ENCODE results near the gene YBEY. TPM values are rescaled to one million over a fixed set of nuclear protein-coding genes. Genes with fewer than 3 reads are reported as not detected.

The YBEY gene
- total and polyA plus RNA-seq, 2 donors (not counting 1 experiment from before 2014, with no cell fraction given): 15.9 to 18.6 TPM

GRCh38 chr21:46345861-46346260, 59.7 kb downstream of the YBEY start:
- H3K9ac ChIP-seq (ENCODE audit: insufficient read depth, low read length): no peak overlapping the region
- no peak overlapping the region for H3K27ac ChIP-seq (ENCODE audit: insufficient read depth, low read length)
- no peak overlapping the region for H2AFZ ChIP-seq (ENCODE audit: low read length)
- DNase-seq (ENCODE audit: low read depth in 2 of 2): no peak
- no peaks in the 10 kb centered on the region for H3K4me1 ChIP-seq (ENCODE audit: control insufficient read depth, extremely low read depth, insufficient read depth, low read length)
- no peak overlapping the region for H3K4me2 ChIP-seq (ENCODE audit: extremely low read depth, insufficient read depth, low read length)
- H3K4me3 ChIP-seq (replicated peaks in 1 of 4; ENCODE audit: control extremely low read depth in 1 of 4, insufficient read depth in 1 of 4, low read depth in 3 of 4, low read length in 4 of 4): no peak overlapping the region
- H4K20me1 ChIP-seq (ENCODE audit: control insufficient read depth, extremely low read depth, insufficient read depth, low read length): no peaks in the 10 kb centered on the region
- H3K27me3 ChIP-seq (ENCODE audit: control insufficient read depth, insufficient read depth, low read length): no peaks in the 10 kb centered on the region
- H3K9me3 ChIP-seq (ENCODE audit: control insufficient read depth, insufficient read depth, low read depth, low read length): no peaks in the 10 kb centered on the region
- TF ChIP-seq CTCF (conservative IDR thresholded peaks at IDR 0.05 in 1 of 2, IDR thresholded peaks at IDR 0.05 in 1 of 2; ENCODE audit: low read depth in 1 of 2, low read length in 2 of 2) (no peak), EZH2 (IDR thresholded peaks at IDR 0.05; ENCODE audit: low read length, missing control alignments) (no peak)
- peaks cover 23% of the 10 kb centered on the region for H3K36me3 ChIP-seq (ENCODE audit: control insufficient read depth, insufficient read depth, low read length)
- H3K79me2 ChIP-seq (ENCODE audit: control insufficient read depth, insufficient read depth, low read length): peaks cover 6% of the 10 kb centered on the region

- Histone ChIP-seq H3K27ac (ENCODE audit: insufficient read depth, low read length) (no peak overlapping the region), H3K36me3 (ENCODE audit: control insufficient read depth, insufficient read depth, low read length) (peaks cover 24% of the 10 kb centered on the region), H3K27me3 (ENCODE audit: control insufficient read depth, insufficient read depth, low read length) (no peaks in the 10 kb centered on the region), H2AFZ (ENCODE audit: low read length) (no peak overlapping the region), H3K4me2 (ENCODE audit: extremely low read depth, insufficient read depth, low read length) (no peak overlapping the region), H3K4me1 (ENCODE audit: control insufficient read depth, extremely low read depth, insufficient read depth, low read length) (no peaks in the 10 kb centered on the region), H3K9ac (ENCODE audit: insufficient read depth, low read length) (no peak overlapping the region), H3K79me2 (ENCODE audit: control insufficient read depth, insufficient read depth, low read length) (peaks cover 6% of the 10 kb centered on the region), H3K4me3 (replicated peaks in 1 of 4; ENCODE audit: control extremely low read depth in 1 of 4, insufficient read depth in 1 of 4, low read depth in 3 of 4, low read length in 4 of 4) (no peak overlapping the region), H4K20me1 (ENCODE audit: control insufficient read depth, extremely low read depth, insufficient read depth, low read length) (no peaks in the 10 kb centered on the region), H3K9me3 (ENCODE audit: control insufficient read depth, insufficient read depth, low read depth, low read length) (no peaks in the 10 kb centered on the region)
- TF ChIP-seq EZH2 (IDR thresholded peaks at IDR 0.05; ENCODE audit: low read length, missing control alignments) (no peak), CTCF (conservative IDR thresholded peaks at IDR 0.05 in 1 of 2, IDR thresholded peaks at IDR 0.05 in 1 of 2; ENCODE audit: low read depth in 1 of 2, low read length in 2 of 2) (no peak)
- no peak for DNase-seq (ENCODE audit: low read depth in 2 of 2)
Measured at GRCh38 chr21:46346296-46347202, 60.4 kb downstream of the YBEY start.

GRCh38 chr21:46347203-46347550, 61.0 kb downstream of the YBEY start:
- H3K9ac ChIP-seq (ENCODE audit: insufficient read depth, low read length): no peak overlapping the region
- no peaks in the 10 kb centered on the region for H3K27me3 ChIP-seq (ENCODE audit: control insufficient read depth, insufficient read depth, low read length)
- H2AFZ ChIP-seq (ENCODE audit: low read length): no peak overlapping the region
- no peaks in the 10 kb centered on the region for H3K9me3 ChIP-seq (ENCODE audit: control insufficient read depth, insufficient read depth, low read depth, low read length)
- TF ChIP-seq EZH2 (IDR thresholded peaks at IDR 0.05; ENCODE audit: low read length, missing control alignments) (no peak), CTCF (conservative IDR thresholded peaks at IDR 0.05 in 1 of 2, IDR thresholded peaks at IDR 0.05 in 1 of 2; ENCODE audit: low read depth in 1 of 2, low read length in 2 of 2) (no peak)
- H3K79me2 ChIP-seq (ENCODE audit: control insufficient read depth, insufficient read depth, low read length): peaks cover 5% of the 10 kb centered on the region
- no peak for DNase-seq (ENCODE audit: low read depth in 2 of 2)
- peaks cover 29% of the 10 kb centered on the region for H3K36me3 ChIP-seq (ENCODE audit: control insufficient read depth, insufficient read depth, low read length)
- no peak overlapping the region for H3K4me2 ChIP-seq (ENCODE audit: extremely low read depth, insufficient read depth, low read length)
- no peaks in the 10 kb centered on the region for H3K4me1 ChIP-seq (ENCODE audit: control insufficient read depth, extremely low read depth, insufficient read depth, low read length)
- no peaks in the 10 kb centered on the region for H4K20me1 ChIP-seq (ENCODE audit: control insufficient read depth, extremely low read depth, insufficient read depth, low read length)
- H3K4me3 ChIP-seq (replicated peaks in 1 of 4; ENCODE audit: control extremely low read depth in 1 of 4, insufficient read depth in 1 of 4, low read depth in 3 of 4, low read length in 4 of 4): no peak overlapping the region
- H3K27ac ChIP-seq (ENCODE audit: insufficient read depth, low read length): no peak overlapping the region

Other genes starting within 250 kb of the YBEY start
- gene COL6A2, start 188.2 kb upstream of the YBEY start, total RNA-seq: 782 and 928 TPM in 2 replicates
- gene COL6A2, start 188.2 kb upstream of the YBEY start, polyA plus RNA-seq: 346 and 702 TPM in 2 replicates
- 0.26 and 1.3 TPM in 2 replicates for gene FTCD, start 130.8 kb upstream of the YBEY start, total RNA-seq
- 0.27 TPM in 1 of 2 replicates, not detected in the other for gene FTCD, start 130.8 kb upstream of the YBEY start, polyA plus RNA-seq
- gene SPATC1L, start 101.9 kb upstream of the YBEY start, total RNA-seq: 5.4 and 9.6 TPM in 2 replicates
- 2.9 and 4.4 TPM in 2 replicates for gene SPATC1L, start 101.9 kb upstream of the YBEY start, polyA plus RNA-seq
- 106 and 252 TPM in 2 replicates for gene LSS, start 57.6 kb upstream of the YBEY start, total RNA-seq
- 90.0 and 97.6 TPM in 2 replicates for gene LSS, start 57.6 kb upstream of the YBEY start, polyA plus RNA-seq
- 64.6 and 71.9 TPM in 2 replicates for gene MCM3AP, start 731 bp upstream of the YBEY start, total RNA-seq
- 40.4 and 52.4 TPM in 2 replicates for gene MCM3AP, start 731 bp upstream of the YBEY start, polyA plus RNA-seq
- gene C21orf58, start 37.5 kb downstream of the YBEY start, total RNA-seq: 1.3 and 2.5 TPM in 2 replicates
- 1.4 and 2.3 TPM in 2 replicates for gene C21orf58, start 37.5 kb downstream of the YBEY start, polyA plus RNA-seq
- gene PCNT, start 37.8 kb downstream of the YBEY start, total RNA-seq: 15.7 and 26.1 TPM in 2 replicates
- gene PCNT, start 37.8 kb downstream of the YBEY start, polyA plus RNA-seq: 7.4 and 11.1 TPM in 2 replicates
- 13.6 and 21.1 TPM in 2 replicates for gene DIP2A, start 172.5 kb downstream of the YBEY start, total RNA-seq
- gene DIP2A, start 172.5 kb downstream of the YBEY start, polyA plus RNA-seq: 16.3 and 19.6 TPM in 2 replicates